GM12873 (cell line): ENCODE measurements around the gene TRPV4.

Source experiments
- CTCF ChIP-seq: IDR thresholded peaks from 2 replicates; pipeline ENCODE4 v1.5.1; 2012; ENCODE audit warnings: low read depth, mild to moderate bottlenecking, moderate library complexity, low read length, control low read depth; ENCODE audit not compliant: insufficient read depth; ENCODE audit errors: missing control alignments

TRPV4 gene

DNA sequence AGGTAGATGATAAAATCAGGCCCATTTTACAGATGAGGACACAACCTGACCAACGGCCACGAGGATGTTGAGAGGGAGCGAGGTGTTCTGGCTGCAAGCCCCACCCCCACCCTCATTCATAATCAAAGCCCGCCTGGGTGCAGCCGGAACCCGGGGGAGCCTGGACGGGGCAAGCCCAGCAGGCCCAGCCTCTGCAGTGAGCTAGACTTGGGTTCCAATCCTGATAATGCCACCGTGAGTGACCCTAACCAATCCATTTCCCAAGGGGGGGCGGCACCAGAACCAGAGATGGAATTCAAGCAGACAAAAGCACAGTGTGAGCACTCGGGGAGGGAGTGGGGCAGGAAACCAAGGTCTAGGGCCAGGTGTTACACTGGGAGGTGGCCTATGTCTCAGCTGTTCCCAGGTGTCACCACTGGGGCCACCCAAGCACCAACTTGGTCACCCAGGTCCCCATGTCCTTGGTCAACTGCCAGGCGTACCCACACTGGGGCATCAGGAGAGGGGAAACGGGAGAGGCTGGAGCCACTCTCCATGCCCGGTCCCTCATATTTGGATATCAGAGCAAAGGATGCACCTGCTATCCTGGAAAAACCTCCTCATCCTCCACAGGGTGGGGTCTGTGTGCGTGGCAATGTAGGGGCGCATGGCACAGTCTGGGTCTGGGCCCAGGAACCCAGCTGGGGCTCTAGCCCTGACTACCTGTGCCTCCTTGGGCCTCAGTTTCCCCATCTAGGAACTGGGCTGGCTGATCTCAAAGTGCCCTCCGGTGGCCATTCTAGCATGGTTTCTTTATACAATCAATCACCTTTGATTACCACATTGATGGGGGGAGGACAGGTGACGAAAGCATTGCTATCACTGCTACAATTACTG is 61.2 kb downstream of the TRPV4 start:
- TF ChIP-seq CTCF = peak; percentile 3

- no peak for TF ChIP-seq CTCF
These were observed 62.1 kb downstream of the TRPV4 start for GRCh38 chr12:109770861-109771670.

GRCh38 chr12:109770104-109770860 is 62.9 kb downstream of the TRPV4 start:
- TF ChIP-seq CTCF = no peak

GRCh38 chr12:109768901-109769670 is 64.1 kb downstream of the TRPV4 start:
- TF ChIP-seq CTCF = no peak

GRCh38 chr12:109767991-109768900 is 65.0 kb downstream of the TRPV4 start:
- no peak for TF ChIP-seq CTCF

GRCh38 chr12:109767456-109767855 is 65.7 kb downstream of the TRPV4 start:
- no peak for TF ChIP-seq CTCF
